K562 (cell line): ENCODE data around the gene TIGD7. TPM values are rescaled to one million over a fixed set of nuclear protein-coding genes. Genes with fewer than 3 reads are reported as not detected.

ENCODE experiments used
- CBFB ChIP-seq: sonication (generic); formaldehyde crosslinking; IDR thresholded peaks from 2 replicates; pipeline ENCODE4 v1.4.0; 2020; ENCODE audit warnings: mild to moderate bottlenecking, missing genetic modification reagents
- GMEB1 ChIP-seq: fragments of 250-450 bp; sonication (Bioruptor Pico); IDR thresholded peaks from 2 replicates; pipeline ENCODE4 v1.4.0; 2020; ENCODE audit warnings: mild to moderate bottlenecking
- HCFC1 ChIP-seq: IDR thresholded peaks from 2 replicates; pipeline ENCODE4 v1.6.1; 2012; ENCODE audit warnings: low read depth, low read length, improper control_type of control experiment
- HMGN3 ChIP-seq: IDR thresholded peaks from 2 replicates; pipeline ENCODE4 v1.6.1; 2011; ENCODE audit warnings: borderline replicate concordance, low read depth, mild to moderate bottlenecking, mixed read lengths, low read length; ENCODE audit not compliant: insufficient read length; ENCODE audit errors: extremely low read depth
- HNRNPK ChIP-seq: fragments of 200-400 bp; formaldehyde crosslinking; IDR thresholded peaks from one replicate; pipeline ENCODE4 v1.6.1; 2018; ENCODE audit warnings: mild to moderate bottlenecking, low read depth, low read length; ENCODE audit not compliant: poor library complexity, severe bottlenecking
- MEF2A ChIP-seq: IDR thresholded peaks from 2 replicates; pipeline ENCODE4 v1.6.1; 2011; ENCODE audit warnings: low read depth, mild to moderate bottlenecking, low read length, moderate library complexity; ENCODE audit not compliant: control insufficient read depth
- NFIC ChIP-seq: fragments of 450-650 bp; IDR thresholded peaks from 2 replicates; pipeline ENCODE4 v1.6.1; 2017; ENCODE audit warnings: mild to moderate bottlenecking, inconsistent platforms
- RUNX1 ChIP-seq: sonication (generic); IDR thresholded peaks from 2 replicates; pipeline ENCODE4 v1.6.1; 2016; ENCODE audit warnings: antibody characterized with exemption, low read depth
- SAP30 ChIP-seq: fragments of 200-600 bp; sonication (generic); IDR thresholded peaks from 2 replicates; pipeline ENCODE4 v1.6.1; 2012; ENCODE audit warnings: borderline replicate concordance, low read depth, mild to moderate bottlenecking, moderate library complexity, low read length, control low read depth, inconsistent platforms; ENCODE audit not compliant: insufficient read depth, poor library complexity, severe bottlenecking
- XRCC4 ChIP-seq: IDR thresholded peaks from one replicate; pipeline ENCODE4 v1.6.1; 2011; ENCODE audit not compliant: insufficient read depth, insufficient read length; ENCODE audit errors: extremely low read depth
- ZHX1 ChIP-seq: fragments of 150-350 bp; conservative IDR thresholded peaks from 2 replicates; pipeline ENCODE4 v1.6.1; 2014; ENCODE audit warnings: low read length
- ZNF384 ChIP-seq: IDR thresholded peaks from 2 replicates; pipeline ENCODE4 v1.6.1; 2012; ENCODE audit warnings: low read depth, low read length, improper control_type of control experiment
- ZNF431 ChIP-seq: sonication (generic); formaldehyde crosslinking; IDR thresholded peaks from 2 replicates; pipeline ENCODE4 v1.8.0; 2022; ENCODE audit warnings: mild to moderate bottlenecking, missing genetic modification reagents
- polyA plus RNA-seq, 8 experiments: library from polyadenylated mRNA; depleted of rRNA in 4 of 8; stranded (reverse) in 5 of 8; unstranded in 3 of 8; fragments of >200 nt; fragmentation: Nextera tagmentation in 2 of 8; fragmentation: Illumina TruSeq in 1 of 8; extraction: Ambion mirVana in 2 of 8; extraction: Trizol in 1 of 8; gene quantifications; 2 replicates each; pipeline versions ENCODE4 v1.2.1 to v1.2.3, GENCODE V29; 2011 to 2014; ENCODE audit warnings: inconsistent platforms in 1 of 8, missing spikeins in 1 of 8
- total RNA-seq, 7 experiments: library from RNA; depleted of rRNA in 6 of 7; stranded (reverse); fragments of >200 nt in 6 of 7; fragmentation: Illumina TruSeq in 2 of 7; extraction: Trizol in 2 of 7; gene quantifications; 2 replicates each; pipeline versions ENCODE4 v1.2.1 to v1.2.3, GENCODE V29; 2011 to 2021; ENCODE audit warnings: low replicate concordance in 1 of 7
- TF ChIP-seq, protein P1 (sequence below): fragments of 450-650 bp; IDR thresholded peaks from 2 replicates; pipeline ENCODE4 v1.6.1; 2016; ENCODE audit warnings: low read depth

TIGD7 gene
- total and polyA plus RNA-seq, 9 of the 15 experiments (the other 6 are each of a cell fraction or from before 2014, with no cell fraction given) = 0.84 to 10.7 (median 6.7) TPM

DNA sequence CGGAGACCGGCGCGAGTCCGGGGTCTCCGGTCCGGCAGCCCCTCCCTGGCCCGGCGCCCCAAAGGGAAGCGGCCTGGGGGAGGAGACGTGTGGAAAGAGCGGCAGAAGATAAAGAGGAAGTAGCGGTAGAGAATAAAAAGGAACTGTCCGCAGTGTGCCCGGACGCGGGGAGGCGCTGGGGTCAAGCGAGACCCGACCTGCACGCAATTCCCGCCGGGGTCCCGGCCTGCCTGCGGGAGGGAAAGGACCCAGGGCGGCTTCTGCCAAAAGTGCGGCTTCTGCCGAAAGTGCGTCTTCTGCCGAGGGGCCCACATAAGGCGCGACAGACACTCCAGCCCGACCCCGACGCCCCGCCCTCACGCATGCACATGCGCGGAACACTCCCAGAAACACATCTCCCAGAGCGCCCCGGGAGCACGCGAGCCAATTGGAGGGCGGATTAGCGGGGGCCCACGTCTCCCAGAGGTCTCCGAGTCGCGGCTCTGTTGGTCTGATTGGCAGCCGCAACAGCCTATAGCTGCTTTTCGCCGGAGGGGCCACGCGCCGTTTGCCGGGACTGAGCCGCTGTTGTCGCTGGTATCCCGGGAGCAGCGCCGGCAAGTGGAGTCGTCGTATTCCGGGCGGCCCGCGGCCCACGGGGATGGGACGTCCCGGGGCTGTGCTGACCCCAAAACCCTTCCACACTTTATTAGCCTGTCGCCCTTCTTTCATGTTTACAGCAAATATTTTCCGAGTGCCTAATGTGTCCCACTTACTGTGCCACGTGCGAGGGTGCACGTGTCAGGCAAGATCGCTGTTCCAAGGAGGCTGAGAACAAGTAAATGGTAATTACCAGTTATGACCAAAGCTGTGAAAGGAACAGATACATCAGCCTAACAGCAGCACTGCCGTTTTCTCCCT is 40.8 kb downstream of the TIGD7 start (continued):
- TF ChIP-seq NFIC (0 out of 2 replicates have a peak, but pooled peaks have one; percentile 12), GMEB1 (no peak), HCFC1 (peak; percentile 56), ZNF384 (no peak), HMGN3 (peak; percentile 85), ZNF431 (CRISPR knock-in tag) (peak; percentile 88), XRCC4 (no peak), RUNX1 (no peak), ZHX1 (no peak), CBFB (CRISPR knock-in tag) (peak; percentile 69; the same call in 1 of the 2 replicates), HNRNPK (no peak), MEF2A (no peak), SAP30 (peak; percentile 77)
- TF ChIP-seq, protein P1, sequence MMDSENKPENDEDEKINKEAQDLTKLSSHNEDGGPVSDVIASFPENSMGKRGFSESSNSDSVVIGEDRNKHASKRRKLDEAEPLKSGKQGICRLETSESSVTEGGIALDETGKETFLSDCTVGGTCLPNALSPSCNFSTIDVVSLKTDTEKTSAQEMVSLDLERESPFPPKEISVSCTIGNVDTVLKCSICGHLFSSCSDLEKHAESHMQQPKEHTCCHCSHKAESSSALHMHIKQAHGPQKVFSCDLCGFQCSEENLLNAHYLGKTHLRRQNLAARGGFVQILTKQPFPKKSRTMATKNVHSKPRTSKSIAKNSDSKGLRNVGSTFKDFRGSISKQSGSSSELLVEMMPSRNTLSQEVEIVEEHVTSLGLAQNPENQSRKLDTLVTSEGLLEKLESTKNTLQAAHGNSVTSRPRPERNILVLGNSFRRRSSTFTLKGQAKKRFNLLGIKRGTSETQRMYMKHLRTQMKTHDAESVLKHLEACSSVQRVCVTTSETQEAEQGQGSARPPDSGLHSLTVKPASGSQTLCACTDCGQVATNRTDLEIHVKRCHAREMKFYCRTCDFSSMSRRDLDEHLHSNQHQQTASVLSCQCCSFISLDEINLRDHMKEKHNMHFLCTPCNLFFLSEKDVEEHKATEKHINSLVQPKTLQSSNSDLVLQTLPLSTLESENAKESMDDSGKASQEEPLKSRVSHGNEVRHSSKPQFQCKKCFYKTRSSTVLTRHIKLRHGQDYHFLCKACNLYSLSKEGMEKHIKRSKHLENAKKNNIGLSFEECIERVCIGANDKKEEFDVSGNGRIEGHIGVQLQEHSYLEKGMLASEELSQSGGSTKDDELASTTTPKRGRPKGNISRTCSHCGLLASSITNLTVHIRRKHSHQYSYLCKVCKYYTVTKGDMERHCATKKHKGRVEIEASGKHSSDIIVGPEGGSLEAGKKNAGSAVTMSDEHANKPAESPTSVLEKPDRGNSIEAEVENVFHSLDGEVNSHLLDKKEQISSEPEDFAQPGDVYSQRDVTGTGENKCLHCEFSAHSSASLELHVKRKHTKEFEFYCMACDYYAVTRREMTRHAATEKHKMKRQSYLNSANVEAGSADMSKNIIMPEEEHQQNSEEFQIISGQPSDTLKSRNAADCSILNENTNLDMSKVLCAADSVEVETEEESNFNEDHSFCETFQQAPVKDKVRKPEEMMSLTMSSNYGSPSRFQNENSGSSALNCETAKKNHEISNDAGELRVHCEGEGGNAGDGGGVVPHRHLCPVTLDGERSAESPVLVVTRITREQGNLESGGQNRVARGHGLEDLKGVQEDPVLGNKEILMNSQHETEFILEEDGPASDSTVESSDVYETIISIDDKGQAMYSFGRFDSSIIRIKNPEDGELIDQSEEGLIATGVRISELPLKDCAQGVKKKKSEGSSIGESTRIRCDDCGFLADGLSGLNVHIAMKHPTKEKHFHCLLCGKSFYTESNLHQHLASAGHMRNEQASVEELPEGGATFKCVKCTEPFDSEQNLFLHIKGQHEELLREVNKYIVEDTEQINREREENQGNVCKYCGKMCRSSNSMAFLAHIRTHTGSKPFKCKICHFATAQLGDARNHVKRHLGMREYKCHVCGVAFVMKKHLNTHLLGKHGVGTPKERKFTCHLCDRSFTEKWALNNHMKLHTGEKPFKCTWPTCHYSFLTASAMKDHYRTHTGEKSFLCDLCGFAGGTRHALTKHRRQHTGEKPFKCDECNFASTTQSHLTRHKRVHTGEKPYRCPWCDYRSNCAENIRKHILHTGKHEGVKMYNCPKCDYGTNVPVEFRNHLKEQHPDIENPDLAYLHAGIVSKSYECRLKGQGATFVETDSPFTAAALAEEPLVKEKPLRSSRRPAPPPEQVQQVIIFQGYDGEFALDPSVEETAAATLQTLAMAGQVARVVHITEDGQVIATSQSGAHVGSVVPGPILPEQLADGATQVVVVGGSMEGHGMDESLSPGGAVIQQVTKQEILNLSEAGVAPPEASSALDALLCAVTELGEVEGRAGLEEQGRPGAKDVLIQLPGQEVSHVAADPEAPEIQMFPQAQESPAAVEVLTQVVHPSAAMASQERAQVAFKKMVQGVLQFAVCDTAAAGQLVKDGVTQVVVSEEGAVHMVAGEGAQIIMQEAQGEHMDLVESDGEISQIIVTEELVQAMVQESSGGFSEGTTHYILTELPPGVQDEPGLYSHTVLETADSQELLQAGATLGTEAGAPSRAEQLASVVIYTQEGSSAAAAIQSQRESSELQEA = peak; percentile 44; the same call in 1 of the 2 replicates
